HepG2 (cell line): ENCODE measurements around the gene NSFL1C. TPM values are rescaled to one million over a fixed set of nuclear protein-coding genes. Genes with fewer than 3 reads are reported as not detected.

Source experiments
- AGO2 ChIP-seq: fragments of 200-400 bp; formaldehyde crosslinking; optimal IDR thresholded peaks from 2 replicates; pipeline ENCODE3; 2017; ENCODE audit warnings: mild to moderate bottlenecking, low read depth, low read length, moderate library complexity
- CREM ChIP-seq, 2 experiments: sonication (generic) in 1 of 2; formaldehyde crosslinking in 1 of 2; IDR thresholded peaks; 2 replicates each; pipeline versions ENCODE4 v1.4.0 to v1.6.1; 2016 to 2020; ENCODE audit warnings: antibody characterized with exemption in 1 of 2, mild to moderate bottlenecking in 1 of 2, missing genetic modification reagents in 1 of 2
- HMGXB4 ChIP-seq, 2 experiments: sonication (generic) in 1 of 2; formaldehyde crosslinking in 1 of 2; IDR thresholded peaks; 2 replicates each; pipeline versions ENCODE4 v1.4.0 to v1.6.1; 2018 to 2020; ENCODE audit warnings: missing genetic modification reagents in 2 of 2, borderline replicate concordance in 1 of 2, low read depth in 1 of 2, mild to moderate bottlenecking in 1 of 2, missing biosample characterization in 1 of 2
- MED8 ChIP-seq: sonication (generic); formaldehyde crosslinking; IDR thresholded peaks from 2 replicates; pipeline ENCODE4 v1.8.1; 2023; ENCODE audit warnings: mild to moderate bottlenecking, missing genetic modification reagents; ENCODE audit not compliant: insufficient replicate concordance
- MTF2 ChIP-seq: sonication (generic); formaldehyde crosslinking; IDR thresholded peaks from 2 replicates; pipeline ENCODE4 v1.5.0; 2020; ENCODE audit warnings: missing genetic modification reagents, borderline replicate concordance
- PRDM15 ChIP-seq: sonication (generic); formaldehyde crosslinking; IDR thresholded peaks from 2 replicates; pipeline ENCODE4 v1.4.0; 2020; ENCODE audit warnings: missing genetic modification reagents
- SP140L ChIP-seq: sonication (generic); formaldehyde crosslinking; IDR thresholded peaks from 2 replicates; pipeline ENCODE4 v1.4.0; 2020; ENCODE audit warnings: missing genetic modification reagents, borderline replicate concordance
- TP53 ChIP-seq: sonication (generic); formaldehyde crosslinking; conservative IDR thresholded peaks from 2 replicates; pipeline ENCODE4 v1.4.0; 2020; ENCODE audit warnings: missing genetic modification reagents
- ZBTB26 ChIP-seq: IDR thresholded peaks from 2 replicates; pipeline ENCODE4 v1.6.1; 2016; ENCODE audit warnings: missing compliant biosample characterization, missing genetic modification reagents, borderline replicate concordance
- ZHX2 ChIP-seq, 2 experiments: sonication (generic) in 1 of 2; formaldehyde crosslinking in 1 of 2; IDR thresholded peaks; 2 replicates each; pipeline versions ENCODE4 v1.6.1 to v1.9.0; 2014 to 2022; ENCODE audit warnings: antibody characterized with exemption in 1 of 2, borderline replicate concordance in 1 of 2, inconsistent platforms in 1 of 2, low read depth in 1 of 2, missing genetic modification reagents in 1 of 2
- ZNF547 ChIP-seq: sonication (generic); formaldehyde crosslinking; IDR thresholded peaks from 2 replicates; pipeline ENCODE4 v1.5.1; 2020; ENCODE audit warnings: mild to moderate bottlenecking, missing genetic modification reagents
- ZNF580 ChIP-seq: IDR thresholded peaks from 2 replicates; pipeline ENCODE4 v1.6.1; 2016; ENCODE audit warnings: low read depth, borderline replicate concordance
- polyA plus RNA-seq, 8 experiments: library from polyadenylated mRNA; depleted of rRNA in 3 of 8; stranded (reverse) in 7 of 8; unstranded in 1 of 8; fragments of >200 nt; fragmentation: Illumina TruSeq in 4 of 8; extraction: Trizol in 4 of 8; gene quantifications; 2 replicates each; pipeline versions ENCODE4 v1.2.1 to v1.2.3, GENCODE V29; 2011 to 2016; ENCODE audit warnings: low read depth in 4 of 8, missing spikeins in 1 of 8, mixed read lengths in 1 of 8; ENCODE audit not compliant: insufficient read depth in 1 of 8
- total RNA-seq, 5 experiments: library from RNA; depleted of rRNA; stranded (reverse); fragments of >200 nt; fragmentation: Illumina TruSeq; extraction: Trizol; gene quantifications; 2 replicates each; pipeline ENCODE4 v1.2.3, GENCODE V29; 2016; ENCODE audit warnings: low read depth in 1 of 5

The NSFL1C gene
- total and polyA plus RNA-seq, 2 of the 13 experiments (the other 11 are each of a cell fraction or from before 2014, with no cell fraction given): 22.9 to 62.7 TPM

GRCh38 chr20:1392693-1393506, 73.7 kb downstream of the NSFL1C start, which contains the start of gene FKBP1A (continued):
- TF ChIP-seq HMGXB4 (CRISPR knock-in tag; IDR thresholded peaks at IDR 0.05; ENCODE audit: borderline replicate concordance in 1 of 2, low read depth in 1 of 2): peak; percentile 89 to 94
- peak; percentile 55; the same call in 1 of the 2 replicates for TF ChIP-seq ZNF580 (CRISPR knock-in tag)
- TF ChIP-seq ZNF547 (CRISPR knock-in tag): peak; percentile 82
- TF ChIP-seq PRDM15 (CRISPR knock-in tag): 0 out of 2 replicates have a peak, but pooled peaks have one; percentile 36
- TF ChIP-seq ZBTB26 (CRISPR knock-in tag): peak; percentile 72; the same call in 1 of the 2 replicates
- no peak; the same call in 1 of the 2 replicates for TF ChIP-seq SP140L (CRISPR knock-in tag)
- TF ChIP-seq ZHX2 (IDR thresholded peaks at IDR 0.05; ENCODE audit: low read depth): no peak
- no peak for TF ChIP-seq ZHX2 (CRISPR knock-in tag; IDR thresholded peaks at IDR 0.05; ENCODE audit: borderline replicate concordance)
- TF ChIP-seq MED8 (CRISPR knock-in tag): no peak
- TF ChIP-seq MTF2 (CRISPR knock-in tag): peak; percentile 92
- peak; percentile 86 for TF ChIP-seq CREM (IDR thresholded peaks at IDR 0.05)
- TF ChIP-seq CREM (CRISPR knock-in tag; IDR thresholded peaks at IDR 0.05): no peak
- TF ChIP-seq AGO2: peak; percentile 77
- TF ChIP-seq TP53: no peak
